HG03565 (cell line): ENCODE results near the gene PARPBP.
A peak's percentile ranks its signal among the peaks of the same experiment; 100 is the strongest.
"Not testable (repeated sequence)": the region's sequence is repeated elsewhere in the genome, so short reads cannot be mapped to it uniquely, and the experiment has no call there.

ENCODE experiments used
- ATAC-seq: cut with Tn5 transposase; IDR thresholded peaks from one replicate; pipeline ENCODE4 v1.9.1; 2021; ENCODE audit warnings: mild to moderate bottlenecking, moderate library complexity; ENCODE audit not compliant: unreplicated experiment

The PARPBP gene, protein sequence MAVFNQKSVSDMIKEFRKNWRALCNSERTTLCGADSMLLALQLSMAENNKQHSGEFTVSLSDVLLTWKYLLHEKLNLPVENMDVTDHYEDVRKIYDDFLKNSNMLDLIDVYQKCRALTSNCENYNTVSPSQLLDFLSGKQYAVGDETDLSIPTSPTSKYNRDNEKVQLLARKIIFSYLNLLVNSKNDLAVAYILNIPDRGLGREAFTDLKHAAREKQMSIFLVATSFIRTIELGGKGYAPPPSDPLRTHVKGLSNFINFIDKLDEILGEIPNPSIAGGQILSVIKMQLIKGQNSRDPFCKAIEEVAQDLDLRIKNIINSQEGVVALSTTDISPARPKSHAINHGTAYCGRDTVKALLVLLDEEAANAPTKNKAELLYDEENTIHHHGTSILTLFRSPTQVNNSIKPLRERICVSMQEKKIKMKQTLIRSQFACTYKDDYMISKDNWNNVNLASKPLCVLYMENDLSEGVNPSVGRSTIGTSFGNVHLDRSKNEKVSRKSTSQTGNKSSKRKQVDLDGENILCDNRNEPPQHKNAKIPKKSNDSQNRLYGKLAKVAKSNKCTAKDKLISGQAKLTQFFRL

DNA sequence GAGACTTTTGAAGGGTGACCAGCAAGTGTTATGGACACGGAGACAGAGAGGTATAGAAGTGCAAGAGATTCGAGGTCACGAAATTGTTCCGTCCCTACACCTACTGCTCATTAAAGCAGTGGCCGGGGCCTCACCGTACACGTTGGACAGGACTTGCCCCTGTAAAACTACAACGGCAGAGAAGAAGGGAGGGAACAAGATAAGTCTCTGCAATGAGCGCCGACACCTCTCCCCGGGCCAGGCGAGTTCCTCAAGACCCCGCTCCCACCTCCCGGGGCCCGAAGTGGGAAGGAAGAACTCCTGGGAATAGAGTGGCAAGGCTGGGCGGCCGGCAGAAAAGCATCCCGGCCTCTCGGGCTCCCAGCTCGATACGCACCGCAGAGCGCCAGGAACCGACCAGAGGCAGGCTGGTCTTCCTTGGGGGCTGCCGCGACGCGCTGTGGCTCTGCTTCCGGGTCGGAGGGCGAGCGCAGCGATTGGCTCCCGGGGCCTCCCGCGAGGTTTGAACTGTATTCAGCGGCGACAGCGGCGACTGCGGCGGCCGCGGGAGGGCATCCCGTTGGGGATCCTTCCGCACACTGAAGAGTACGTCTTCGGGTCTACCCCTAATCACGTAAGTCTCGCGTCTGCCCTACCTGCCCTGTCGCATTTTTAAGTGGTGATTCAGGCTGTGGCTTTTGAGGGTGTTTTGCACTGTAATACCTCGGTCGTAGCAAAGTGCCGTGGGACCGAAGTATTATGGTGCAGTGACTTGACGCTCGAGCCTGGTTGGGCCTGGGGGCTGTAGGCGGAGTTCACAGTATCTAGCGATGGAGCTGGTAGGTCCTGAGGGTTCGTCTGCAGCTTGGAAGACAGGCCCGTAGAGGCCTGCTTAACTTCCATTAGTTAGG lies at the start of gene PARPBP, which contains the start of gene NUP37:
PARPBP (plus strand) TSS at position 510 of the 890 bp plus-strand sequence. CDS start 3,706 bp downstream, outside the sequence.
NUP37 (minus strand) TSS at position 441 of the 890 bp plus-strand sequence. CDS start 1,596 bp downstream, outside the sequence.
- peak; percentile 92 for ATAC-seq

DNA sequence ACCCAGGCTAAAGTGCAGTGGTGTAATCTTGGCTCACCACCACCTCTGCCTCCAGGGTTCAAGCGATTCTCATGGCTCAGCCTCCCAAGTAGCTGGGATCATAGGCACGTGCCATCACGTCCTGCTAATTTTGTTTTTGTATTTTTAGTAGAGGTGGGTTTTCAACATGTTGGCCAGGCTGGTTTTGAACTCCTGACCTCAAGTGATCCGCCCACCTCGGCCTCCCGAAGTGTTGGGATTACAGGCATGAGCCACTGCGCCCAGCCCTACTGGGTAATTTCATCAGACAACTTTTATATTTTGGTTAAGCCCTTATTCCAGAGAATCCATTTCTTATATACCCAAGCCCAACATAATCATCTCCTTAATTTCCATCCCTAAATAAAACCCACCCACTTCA lies 47.9 kb upstream of the PARPBP start:
- ATAC-seq = not testable (repeated sequence)

- no peak for ATAC-seq
Measured at GRCh38 chr12:102080842-102081241, 39.1 kb upstream of the PARPBP start.

GRCh38 chr12:102089228-102089835 lies 30.7 kb upstream of the PARPBP start:
- ATAC-seq = not testable (repeated sequence)

DNA sequence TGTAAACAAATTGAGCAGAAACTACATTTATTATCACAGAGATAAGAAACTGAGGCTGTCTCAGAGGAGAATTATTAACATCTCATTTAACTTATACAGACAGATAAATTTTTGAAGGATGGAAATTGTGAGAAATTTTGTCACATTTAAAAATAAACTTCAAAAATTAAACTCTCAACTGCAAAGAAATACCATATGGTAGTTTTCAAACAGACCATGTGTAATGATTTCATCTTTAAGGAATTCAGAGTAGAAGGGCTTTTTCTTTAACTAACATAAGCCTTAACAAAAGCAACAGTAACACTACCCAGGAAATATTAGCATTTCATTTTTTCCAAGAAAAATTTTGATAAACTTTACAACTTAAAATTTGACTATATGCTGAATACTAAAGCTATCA lies 26.7 kb upstream of the PARPBP start:
- no peak for ATAC-seq

- no peak for ATAC-seq
Measured at GRCh38 chr12:102095677-102096263, 24.2 kb upstream of the PARPBP start.

GRCh38 chr12:102096855-102097254 lies 23.1 kb upstream of the PARPBP start:
- no peak for ATAC-seq

DNA sequence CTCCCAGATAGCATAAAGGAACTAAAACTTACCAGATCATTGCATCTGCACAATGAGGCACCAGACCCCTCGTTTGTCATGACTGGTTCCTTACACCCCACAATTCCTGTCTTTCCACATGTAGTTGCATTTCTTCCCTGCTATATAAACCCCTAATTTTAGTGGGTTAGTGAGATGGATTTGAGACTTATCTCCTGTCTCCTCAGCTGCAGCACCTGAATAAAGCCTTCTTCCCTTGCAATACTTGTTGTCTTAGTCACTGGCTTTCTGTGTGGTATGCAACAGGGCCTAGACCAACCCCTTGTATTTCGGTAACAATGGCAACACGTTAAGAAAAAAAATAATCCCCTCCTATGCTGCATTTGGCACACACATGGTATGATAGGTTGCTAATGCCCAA lies 13.1 kb upstream of the PARPBP start:
- no peak for ATAC-seq

DNA sequence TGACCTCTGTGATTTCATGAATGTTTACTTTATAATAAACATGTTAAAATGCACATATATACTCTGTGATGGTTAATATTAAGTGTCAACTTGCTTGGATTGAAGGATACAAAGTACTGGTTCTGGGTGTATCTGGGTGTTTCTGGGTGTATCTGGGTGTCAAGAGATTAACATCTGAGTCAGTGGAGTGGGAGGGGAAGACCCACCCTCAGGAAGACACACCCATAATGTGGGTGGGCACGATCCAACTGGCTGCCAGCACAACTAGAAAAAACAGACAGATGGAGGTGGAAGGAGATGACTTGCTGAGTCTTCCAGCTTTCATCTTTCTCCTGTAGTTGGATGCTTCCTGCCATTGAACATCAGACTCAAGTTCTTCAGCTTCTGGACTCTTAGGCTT lies 12.0 kb upstream of the PARPBP start:
- ATAC-seq = no peak

DNA sequence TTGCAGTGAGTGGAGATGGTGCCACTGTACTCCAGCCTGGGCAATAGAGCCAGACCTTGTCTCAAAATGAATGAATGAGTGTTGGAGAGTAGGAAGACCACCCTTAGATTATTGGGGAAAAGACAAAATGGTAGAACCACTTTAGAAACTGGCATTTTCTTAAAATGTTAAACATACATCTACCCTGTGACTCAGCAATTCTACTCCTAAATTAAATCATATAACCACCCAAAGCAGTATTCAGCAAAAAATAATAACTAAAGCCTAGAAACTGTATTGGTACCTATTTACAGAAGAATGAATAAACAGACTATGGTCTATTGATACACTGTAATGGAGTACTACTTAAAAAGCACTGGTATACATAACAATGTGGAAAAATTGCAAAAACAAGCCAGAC lies 9.2 kb upstream of the PARPBP start:
- no peak for ATAC-seq

DNA sequence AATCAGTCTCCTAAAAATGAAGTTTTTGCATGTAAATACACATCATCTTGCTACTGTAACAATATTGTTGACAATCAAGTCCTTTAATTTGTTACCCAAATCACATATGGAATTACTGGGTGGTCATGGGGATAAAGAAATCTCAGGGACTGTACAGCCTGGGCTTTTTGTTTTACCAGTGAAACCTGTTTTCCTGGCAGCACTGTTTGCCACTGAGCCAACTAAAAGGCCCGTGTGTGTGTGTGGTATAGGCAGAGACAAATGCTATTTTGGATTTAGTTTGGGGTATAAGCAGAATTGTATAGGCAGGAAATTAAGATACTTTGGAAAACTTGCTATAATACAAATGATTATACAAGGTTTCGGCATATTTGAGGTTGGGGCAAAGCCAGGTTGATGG lies 5.8 kb upstream of the PARPBP start:
- ATAC-seq = no peak

- ATAC-seq = no peak
Measured at GRCh38 chr12:102116392-102116791, 3.6 kb upstream of the PARPBP start.

- no peak for ATAC-seq
Measured at GRCh38 chr12:102118874-102119273, 1.1 kb upstream of the PARPBP start.

- no peak for ATAC-seq
Measured at GRCh38 chr12:102120564-102120873, 536 bp downstream of the PARPBP start.

- ATAC-seq = no peak
Measured at GRCh38 chr12:102120886-102121285, 903 bp downstream of the PARPBP start.

- ATAC-seq = not testable (repeated sequence)
Measured at GRCh38 chr12:102121328-102121727, 1.3 kb downstream of the PARPBP start.

- not testable (repeated sequence) for ATAC-seq
Measured at GRCh38 chr12:102130720-102131119, 10.7 kb downstream of the PARPBP start.

DNA sequence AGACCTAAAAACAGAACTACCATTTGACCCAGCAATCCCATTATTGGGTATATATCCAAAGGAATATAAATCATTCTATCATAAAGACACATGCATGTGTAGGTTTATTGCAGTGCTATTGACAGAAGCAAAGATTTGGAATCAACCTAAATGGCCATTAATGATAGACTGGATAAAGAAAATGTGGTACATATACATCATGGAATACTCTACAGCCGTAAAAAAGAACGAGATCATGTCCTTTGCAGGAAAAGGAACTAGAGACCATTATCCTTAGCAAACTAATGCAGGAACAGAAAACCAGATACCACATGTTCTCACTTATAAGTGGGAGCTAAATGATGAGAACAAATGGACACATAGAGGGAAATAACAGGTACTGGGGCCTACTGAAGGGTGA lies 11.5 kb downstream of the PARPBP start:
- ATAC-seq = not testable (repeated sequence)

- ATAC-seq = not testable (repeated sequence)
Measured at GRCh38 chr12:102137619-102138018, 17.6 kb downstream of the PARPBP start.

GRCh38 chr12:102142866-102143373 lies 22.9 kb downstream of the PARPBP start:
- ATAC-seq = not testable (repeated sequence)
